ENCODE data around the gene CTPS2. TPM values are rescaled to one million over a fixed set of nuclear protein-coding genes. Genes with fewer than 3 reads are reported as not detected.
"Not testable (repeated sequence)": the region's sequence is repeated elsewhere in the genome, so short reads cannot be mapped to it uniquely, and the experiment has no call there.

Gene CTPS2
- total RNA-seq (18.9 TPM), polyA plus RNA-seq (ENCODE audit: insufficient read depth in 1 of 8, insufficient read length in 8 of 8, low replicate concordance in 1 of 8) (10 to 100 TPM; 13.3 to 20.1 (median 15.5) TPM)
- long read RNA-seq, donor 1, partial matches to known transcripts, result 0 of 4 reads
- long read RNA-seq, donor 1, other reads (novel, unspliced or antisense), result 0 of 4 reads
- long read RNA-seq, donor 2, result 0 reads
- long read RNA-seq, donor 3, partial matches to known transcripts, result 6 of 8 reads
- long read RNA-seq, donor 3, other reads (novel, unspliced or antisense), result 0 of 8 reads
- long read RNA-seq, donor 4, partial matches to known transcripts, result 0 of 1 reads
- long read RNA-seq, donor 4, other reads (novel, unspliced or antisense), result 0 of 1 reads
- long read RNA-seq, donor 5, partial matches to known transcripts, result 0 of 7 reads
- long read RNA-seq, donor 5, other reads (novel, unspliced or antisense), result 0 of 7 reads
- long read RNA-seq, donor 6, partial matches to known transcripts, result 0 of 3 reads
- long read RNA-seq, donor 6, other reads (novel, unspliced or antisense), result 0 of 3 reads
- long read RNA-seq, donor 7, partial matches to known transcripts, result 0 of 1 reads
- long read RNA-seq, donor 7, other reads (novel, unspliced or antisense), result 0 of 1 reads
- long read RNA-seq, donor 8, partial matches to known transcripts, result 0 of 2 reads
- long read RNA-seq, donor 8, other reads (novel, unspliced or antisense), result 0 of 2 reads
- long read RNA-seq, donor 9, partial matches to known transcripts, result 0 of 1 reads
- long read RNA-seq, donor 9, other reads (novel, unspliced or antisense), result 0 of 1 reads
- long read RNA-seq, donor 10, partial matches to known transcripts, result 0 of 5 reads
- long read RNA-seq, donor 10, other reads (novel, unspliced or antisense), result 0 of 5 reads
- long read RNA-seq, donor 11, partial matches to known transcripts, result 0 of 1 reads
- long read RNA-seq, donor 11, other reads (novel, unspliced or antisense), result 0 of 1 reads

DNA sequence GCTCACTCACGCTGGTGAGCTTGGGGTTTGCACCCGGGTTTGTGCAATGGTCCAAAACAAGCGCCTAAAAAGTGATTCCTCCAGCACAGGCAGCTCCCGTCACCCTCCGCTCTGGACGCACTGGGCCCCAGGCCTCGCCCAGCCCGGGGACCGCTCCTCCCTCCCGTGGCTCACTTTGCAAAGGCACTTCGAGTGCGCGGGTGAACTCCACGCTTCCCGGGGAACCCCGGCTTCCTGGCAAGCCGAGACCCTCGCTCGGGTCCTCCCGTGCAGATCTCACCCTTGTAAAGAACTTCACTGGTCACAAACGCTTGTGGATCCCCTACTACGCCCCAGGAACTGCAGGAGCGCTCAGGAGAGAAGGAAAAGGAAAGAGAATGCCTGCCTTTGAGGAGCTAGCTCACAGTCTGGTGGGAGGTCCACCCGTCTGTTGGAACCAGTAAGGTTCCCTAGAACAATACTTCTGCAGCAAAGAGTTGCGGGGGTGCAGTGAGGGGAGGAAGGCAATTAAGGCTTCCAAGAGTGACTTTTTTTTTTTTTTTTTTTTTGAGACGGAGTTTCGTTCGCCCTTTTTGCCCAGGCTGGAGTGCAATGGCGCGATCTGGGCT lies at the start of gene CTPS2:
Gene CTPS2 (minus strand): TSS at position 122 of the 608 bp plus-strand sequence. CDS start 9,767 bp downstream, outside the sequence.
- Histone ChIP-seq H3K4me1 (ENCODE audit: control insufficient read depth, insufficient read depth, low read length) (no peaks in the 10 kb centered on the region), H3K9me3 (replicated peaks; ENCODE audit: control insufficient read depth, low read depth, low read length) (no peaks in the 10 kb centered on the region), H3K4me3 (ENCODE audit: low read length) (peak within 1 kb of the TSS; percentile 68), H3K27ac (ENCODE audit: low read length) (peak within 1 kb of the TSS; percentile 82), H3K36me3 (ENCODE audit: control insufficient read depth, insufficient read depth, low read length) (no peaks in the 10 kb centered on the region), H3K27me3 (ENCODE audit: control insufficient read depth, insufficient read depth, low read length) (peaks cover 47% of the 10 kb centered on the region)
- 7% methylated on average over 22 of the region's 30 CpGs for WGBS (ENCODE audit: insufficient coverage)
- peak; percentile 73 for DNase-seq

- H3K36me3 ChIP-seq (ENCODE audit: control insufficient read depth, insufficient read depth, low read length), result peaks cover 15% of the 10 kb centered on the region
- not testable (repeated sequence) for H3K27ac ChIP-seq (ENCODE audit: low read length); DNase-seq; H3K4me1 ChIP-seq (ENCODE audit: control insufficient read depth, insufficient read depth, low read length); H3K9me3 ChIP-seq (replicated peaks; ENCODE audit: control insufficient read depth, low read depth, low read length); H3K4me3 ChIP-seq (ENCODE audit: low read length)
- H3K27me3 ChIP-seq (ENCODE audit: control insufficient read depth, insufficient read depth, low read length), result peaks cover 13% of the 10 kb centered on the region
- no CpG with 5 or more reads among the region's 4 CpGs for WGBS (ENCODE audit: insufficient coverage)
Observed at GRCh38 chrX:16761500-16761899, 49.0 kb upstream of the CTPS2 start.

DNA sequence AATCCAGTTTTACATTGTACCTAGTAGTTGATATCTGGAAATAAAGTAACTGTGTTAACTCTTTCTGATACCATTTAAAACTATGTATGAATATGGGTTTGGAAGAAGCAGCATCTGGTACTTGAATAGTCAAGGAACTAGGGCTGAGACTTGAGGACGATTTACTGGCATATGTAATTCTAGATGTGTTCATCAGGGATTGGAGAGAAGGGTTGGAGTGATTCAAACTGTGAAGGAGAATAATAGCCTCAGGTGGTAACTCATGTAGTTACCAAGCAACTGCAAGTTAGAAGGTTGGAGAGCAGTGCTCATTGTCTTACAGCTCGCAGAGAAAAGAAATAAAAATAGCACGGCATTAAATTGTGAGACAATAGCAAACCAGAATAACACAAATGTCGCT lies 44.3 kb upstream of the CTPS2 start:
- no peaks in the 10 kb centered on the region for H3K4me1 ChIP-seq (ENCODE audit: control insufficient read depth, insufficient read depth, low read length)
- DNase-seq, result no peak
- H3K27me3 ChIP-seq (ENCODE audit: control insufficient read depth, insufficient read depth, low read length), result peaks cover 5% of the 10 kb centered on the region
- no peak overlapping the region for H3K27ac ChIP-seq (ENCODE audit: low read length)
- H3K36me3 ChIP-seq (ENCODE audit: control insufficient read depth, insufficient read depth, low read length), result peaks cover 28% of the 10 kb centered on the region
- no peak overlapping the region for H3K4me3 ChIP-seq (ENCODE audit: low read length)
- no peaks in the 10 kb centered on the region for H3K9me3 ChIP-seq (replicated peaks; ENCODE audit: control insufficient read depth, low read depth, low read length)
- WGBS (ENCODE audit: insufficient coverage), result 60% methylated on average over 1 of the region's 4 CpGs

GRCh38 chrX:16754019-16754418 lies 41.5 kb upstream of the CTPS2 start:
- Histone ChIP-seq H3K4me3 (ENCODE audit: low read length) (no peak overlapping the region), H3K36me3 (ENCODE audit: control insufficient read depth, insufficient read depth, low read length) (peaks cover 37% of the 10 kb centered on the region), H3K27ac (ENCODE audit: low read length) (no peak overlapping the region), H3K4me1 (ENCODE audit: control insufficient read depth, insufficient read depth, low read length) (no peaks in the 10 kb centered on the region), H3K27me3 (ENCODE audit: control insufficient read depth, insufficient read depth, low read length) (peaks cover 5% of the 10 kb centered on the region), H3K9me3 (replicated peaks; ENCODE audit: control insufficient read depth, low read depth, low read length) (no peaks in the 10 kb centered on the region)
- DNase-seq, result no peak
- WGBS (ENCODE audit: insufficient coverage), result 100% methylated on average over 2 of the region's 2 CpGs

GRCh38 chrX:16750136-16750535 lies 37.7 kb upstream of the CTPS2 start:
- DNase-seq, result no peak
- H3K4me3 ChIP-seq (ENCODE audit: low read length), result no peak overlapping the region
- no CpG with 5 or more reads among the region's 7 CpGs for WGBS (ENCODE audit: insufficient coverage)
- H3K36me3 ChIP-seq (ENCODE audit: control insufficient read depth, insufficient read depth, low read length), result peaks cover 40% of the 10 kb centered on the region
- H3K27ac ChIP-seq (ENCODE audit: low read length), result no peak overlapping the region
- no peaks in the 10 kb centered on the region for H3K9me3 ChIP-seq (replicated peaks; ENCODE audit: control insufficient read depth, low read depth, low read length)
- peaks cover 5% of the 10 kb centered on the region for H3K27me3 ChIP-seq (ENCODE audit: control insufficient read depth, insufficient read depth, low read length)
- no peaks in the 10 kb centered on the region for H3K4me1 ChIP-seq (ENCODE audit: control insufficient read depth, insufficient read depth, low read length)

DNA sequence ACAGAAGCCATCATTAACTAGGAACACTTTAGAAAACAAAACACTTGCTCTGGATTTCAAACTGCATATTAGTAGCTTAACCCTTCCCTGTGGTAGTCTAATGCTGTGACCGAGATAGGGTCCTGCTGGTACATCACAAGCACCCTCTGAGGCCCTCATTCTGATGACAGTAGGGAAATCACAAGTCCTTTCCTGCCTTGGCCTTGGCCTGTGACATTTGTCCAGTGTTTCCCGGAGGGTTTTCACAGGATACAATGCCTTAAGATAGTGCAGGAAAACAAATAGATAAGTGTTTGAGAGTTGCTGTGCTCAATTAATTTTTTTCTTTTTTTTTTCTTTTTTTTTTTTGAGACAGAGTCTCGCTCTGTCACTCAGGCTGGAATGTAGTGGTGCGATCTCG lies 36.0 kb upstream of the CTPS2 start:
- no peaks in the 10 kb centered on the region for H3K4me1 ChIP-seq (ENCODE audit: control insufficient read depth, insufficient read depth, low read length)
- H3K27me3 ChIP-seq (ENCODE audit: control insufficient read depth, insufficient read depth, low read length), result peaks cover 13% of the 10 kb centered on the region
- 100% methylated on average over 1 of the region's 5 CpGs for WGBS (ENCODE audit: insufficient coverage)
- no peak for DNase-seq
- no peaks in the 10 kb centered on the region for H3K9me3 ChIP-seq (replicated peaks; ENCODE audit: control insufficient read depth, low read depth, low read length)
- H3K36me3 ChIP-seq (ENCODE audit: control insufficient read depth, insufficient read depth, low read length), result peaks cover 47% of the 10 kb centered on the region
- H3K27ac ChIP-seq (ENCODE audit: low read length), result no peak overlapping the region
- H3K4me3 ChIP-seq (ENCODE audit: low read length), result no peak overlapping the region

- H3K27me3 ChIP-seq (ENCODE audit: control insufficient read depth, insufficient read depth, low read length), result peaks cover 13% of the 10 kb centered on the region
- DNase-seq, result no peak
- H3K36me3 ChIP-seq (ENCODE audit: control insufficient read depth, insufficient read depth, low read length), result peaks cover 48% of the 10 kb centered on the region
- no peaks in the 10 kb centered on the region for H3K9me3 ChIP-seq (replicated peaks; ENCODE audit: control insufficient read depth, low read depth, low read length)
- H3K27ac ChIP-seq (ENCODE audit: low read length), result no peak overlapping the region
- H3K4me1 ChIP-seq (ENCODE audit: control insufficient read depth, insufficient read depth, low read length), result no peaks in the 10 kb centered on the region
- H3K4me3 ChIP-seq (ENCODE audit: low read length), result no peak overlapping the region
- WGBS (ENCODE audit: insufficient coverage), result 86% methylated on average over 2 of the region's 5 CpGs
Observed at GRCh38 chrX:16745659-16746058, 33.2 kb upstream of the CTPS2 start.

DNA sequence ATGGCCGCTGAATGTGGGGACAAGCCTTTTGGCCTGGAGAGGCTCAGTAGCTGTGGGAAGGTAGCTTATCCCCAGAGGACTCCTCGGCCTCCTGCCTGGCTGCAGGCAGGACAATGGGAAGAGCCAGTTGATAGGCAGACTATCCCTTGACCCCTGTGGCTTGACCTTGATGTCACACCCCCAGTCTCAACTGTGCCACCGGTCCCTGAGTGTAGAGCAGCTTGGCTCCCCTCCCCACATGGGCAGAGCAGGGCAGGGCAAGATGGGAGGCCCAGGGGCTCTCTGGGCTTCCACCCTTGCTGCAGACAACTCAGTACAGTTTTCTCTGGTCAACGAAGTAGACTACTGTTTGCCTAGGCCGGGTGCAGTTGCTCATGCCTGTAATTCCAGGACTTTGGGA lies 32.6 kb upstream of the CTPS2 start:
- Histone ChIP-seq H3K27ac (ENCODE audit: low read length) (no peak overlapping the region), H3K4me1 (ENCODE audit: control insufficient read depth, insufficient read depth, low read length) (no peaks in the 10 kb centered on the region), H3K36me3 (ENCODE audit: control insufficient read depth, insufficient read depth, low read length) (peaks cover 46% of the 10 kb centered on the region), H3K9me3 (replicated peaks; ENCODE audit: control insufficient read depth, low read depth, low read length) (no peaks in the 10 kb centered on the region), H3K4me3 (ENCODE audit: low read length) (no peak overlapping the region), H3K27me3 (ENCODE audit: control insufficient read depth, insufficient read depth, low read length) (peaks cover 13% of the 10 kb centered on the region)
- WGBS (ENCODE audit: insufficient coverage), result 95% methylated on average over 3 of the region's 5 CpGs
- DNase-seq, result no peak

DNA sequence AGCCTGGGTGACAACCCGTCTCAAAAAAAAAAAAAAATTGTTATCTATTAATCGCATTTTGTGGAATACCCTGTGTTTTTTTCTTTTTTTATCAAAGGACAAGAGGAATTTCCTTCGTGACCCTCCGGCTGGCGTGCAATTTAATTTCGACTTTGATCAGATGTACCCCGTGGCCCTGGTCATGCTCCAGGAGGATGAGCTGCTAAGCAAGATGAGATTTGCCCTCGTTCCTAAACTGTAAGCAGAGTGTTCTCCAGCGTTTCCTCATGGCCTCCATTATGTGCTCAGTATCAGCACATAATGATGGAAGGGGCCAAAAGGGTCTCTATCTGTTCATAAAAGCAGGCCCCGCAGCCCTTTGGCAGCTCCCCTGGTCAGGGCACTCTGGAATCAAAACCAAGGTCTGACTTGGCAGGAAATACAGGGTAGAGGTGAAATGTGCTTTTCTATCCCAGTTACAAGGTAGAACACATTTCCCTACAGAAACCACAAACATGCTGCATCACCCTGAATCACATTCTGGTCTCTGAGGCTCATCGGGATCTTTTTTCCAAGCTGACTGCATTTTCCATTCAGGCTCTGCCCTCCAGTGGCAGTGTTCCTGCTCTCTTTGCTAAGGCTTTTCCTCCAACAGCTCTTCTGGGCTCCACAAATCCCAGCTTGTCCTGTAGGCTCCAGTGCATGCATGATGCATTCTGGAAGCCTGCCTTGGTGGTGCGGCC lies 31.3 kb upstream of the CTPS2 start:
- Histone ChIP-seq H3K4me3 (ENCODE audit: low read length) (no peak overlapping the region), H3K9me3 (replicated peaks; ENCODE audit: control insufficient read depth, low read depth, low read length) (no peaks in the 10 kb centered on the region), H3K27ac (ENCODE audit: low read length) (no peak overlapping the region), H3K27me3 (ENCODE audit: control insufficient read depth, insufficient read depth, low read length) (peaks cover 13% of the 10 kb centered on the region), H3K4me1 (ENCODE audit: control insufficient read depth, insufficient read depth, low read length) (no peaks in the 10 kb centered on the region), H3K36me3 (ENCODE audit: control insufficient read depth, insufficient read depth, low read length) (peaks cover 41% of the 10 kb centered on the region)
- DNase-seq, result no peak
- WGBS (ENCODE audit: insufficient coverage), result 95% methylated on average over 9 of the region's 12 CpGs
